Panc1 (cell line): ENCODE data around the gene SLC41A3. TPM values are rescaled to one million over a fixed set of nuclear protein-coding genes. Genes with fewer than 3 reads are reported as not detected.

Experiments
- ATAC-seq: fragments of 200-7000 bp; cut with Tn5 transposase; 2 replicates; pipeline ENCODE4 v1.9.1; 2020; ENCODE audit warnings: mild to moderate bottlenecking, moderate library complexity
- BruUV-seq: library from RNA; stranded (reverse); fragments of 400-500 nt; replicated peaks from 2 replicates; lab custom pipeline; 2021; lab: Mats Ljungman, UMichigan
- CTCF ChIA-PET: fragments of 300-600 bp; sonication (Branson Sonifier 250); formaldehyde crosslinking; loops from one replicate; lab custom pipeline; 2022; ENCODE audit warnings: antibody characterized with exemption; lab: Charles Lee
- POLR2A ChIA-PET: fragments of 300-600 bp; sonication (Branson Sonifier 250); formaldehyde crosslinking; loops from one replicate; lab custom pipeline; 2022; ENCODE audit warnings: antibody characterized with exemption; lab: Charles Lee
- DNase-seq: peaks from one replicate; pipeline ENCODE4 v3.0.0-alpha.2; 2010; ENCODE audit warnings: low read depth, low spot score
- H3K27ac ChIP-seq: 2 replicates; pipeline ENCODE4 v1.5.1; 2011; ENCODE audit warnings: mild to moderate bottlenecking, low read length, inconsistent platforms
- H3K27me3 ChIP-seq: fragments of 200-500 bp; sonication (Bioruptor generic); 2 replicates; pipeline ENCODE4 v1.6.0; 2014; ENCODE audit warnings: low read length, inconsistent platforms; ENCODE audit not compliant: control insufficient read depth, insufficient read depth
- H3K36me3 ChIP-seq: fragments of 200-500 bp; sonication (Bioruptor generic); 2 replicates; pipeline ENCODE4 v1.5.1; 2014; ENCODE audit warnings: inconsistent platforms, mild to moderate bottlenecking, low read length, moderate library complexity; ENCODE audit not compliant: control insufficient read depth, insufficient read depth
- H3K4me1 ChIP-seq: 2 replicates; pipeline ENCODE4 v1.5.1; 2011; ENCODE audit warnings: inconsistent platforms, mild to moderate bottlenecking, low read length, moderate library complexity; ENCODE audit not compliant: control insufficient read depth, insufficient read depth
- H3K4me3 ChIP-seq, 2 experiments: 2 replicates each; pipeline ENCODE4 v1.5.1; 2011 to 2012; ENCODE audit warnings: low read depth in 2 of 2, low read length in 2 of 2, mild to moderate bottlenecking in 2 of 2, inconsistent platforms in 1 of 2, moderate library complexity in 1 of 2
- H3K9me3 ChIP-seq: fragments of 200-500 bp; sonication (Bioruptor generic); 2 replicates; pipeline ENCODE4 v1.5.1; 2014; ENCODE audit warnings: low read depth, mild to moderate bottlenecking, inconsistent platforms, low read length, moderate library complexity; ENCODE audit not compliant: control insufficient read depth, insufficient read depth
- CTCF ChIP-seq: fragments of 450-650 bp; IDR thresholded peaks from 2 replicates; pipeline ENCODE4 v1.5.1; 2017; ENCODE audit warnings: mild to moderate bottlenecking
- POLR2AphosphoS5 ChIP-seq: IDR thresholded peaks from 2 replicates; pipeline ENCODE4 v1.6.1; 2012; ENCODE audit warnings: mild to moderate bottlenecking, low read depth, low read length, moderate library complexity
- REST ChIP-seq, 2 experiments: IDR thresholded peaks; 2 replicates each; pipeline ENCODE4 v1.6.1; 2011 to 2012; ENCODE audit warnings: low read depth in 2 of 2, control low read depth in 1 of 2, low read length in 1 of 2, mild to moderate bottlenecking in 1 of 2, moderate library complexity in 1 of 2; ENCODE audit not compliant: insufficient read depth in 1 of 2
- SIN3A ChIP-seq: IDR thresholded peaks from 2 replicates; pipeline ENCODE4 v1.6.1; 2012; ENCODE audit warnings: low read depth, mild to moderate bottlenecking, low read length, moderate library complexity, borderline replicate concordance; ENCODE audit not compliant: insufficient read depth
- TCF7L2 ChIP-seq: IDR thresholded peaks from 2 replicates; pipeline ENCODE4 v1.6.1; 2011; ENCODE audit warnings: mild to moderate bottlenecking, low read depth, low read length, inconsistent platforms
- in situ Hi-C: cut with HindIII; loops from 2 replicates; pipeline ENCODE4 v1.10.0; 2016; ENCODE audit warnings: low sequenced_read_pairs, low pct_unique_long_range_greater_than_20kb
- intact Hi-C: fragments of 100-400 bp; cut with micrococcal nuclease; formaldehyde crosslinking; loops from one replicate; pipeline ENCODE4 v1.10.0; 2022; ENCODE audit not compliant: unreplicated experiment
- total RNA-seq: library from RNA; stranded (reverse); gene quantifications from one replicate; pipeline ENCODE4 v1.2.1, GENCODE V29; 2021; ENCODE audit not compliant: unreplicated experiment

SLC41A3 gene
- total RNA-seq, 1 experiment from 2014 or later, result 39.0 TPM

- in situ Hi-C loops, result no loop called here
- POLR2A ChIA-PET, result no interaction called here
- Histone ChIP-seq H3K4me1 (peaks cover 17% of the 10 kb centered on the region), H3K27me3 (no peaks in the 10 kb centered on the region), H3K36me3 (no peaks in the 10 kb centered on the region), H3K4me3 (peak overlapping the region in 1 of 2 experiments; percentile 59; a peak in 2 of 4 replicates), H3K27ac (peak overlapping the region; percentile 83), H3K9me3 (peaks cover 11% of the 10 kb centered on the region; the same call in 1 of the 2 replicates)
- BruUV-seq, result TSS peak; percentile 72
- TF ChIP-seq SIN3A, result no peak
- no peak for TF ChIP-seq REST (IDR thresholded peaks at IDR 0.05; ENCODE audit: insufficient read depth in 1 of 2, low read depth in 2 of 2, low read length in 1 of 2)
- no peak for TF ChIP-seq CTCF
- no peak for TF ChIP-seq TCF7L2
- TF ChIP-seq POLR2AphosphoS5, result no peak
- DNase-seq (no peak), ATAC-seq (no peak)
- intact Hi-C loops, result no loop called here
- CTCF ChIA-PET, result no interaction called here
These were observed 1.4 kb downstream of the SLC41A3 start for GRCh38 chr3:126082362-126083137.

GRCh38 chr3:126081618-126082361 is 2.1 kb downstream of the SLC41A3 start:
- Histone ChIP-seq H3K4me3 (no peak overlapping the region), H3K36me3 (no peaks in the 10 kb centered on the region), H3K4me1 (peaks cover 17% of the 10 kb centered on the region), H3K9me3 (peaks cover 4% of the 10 kb centered on the region; the same call in 1 of the 2 replicates), H3K27me3 (no peaks in the 10 kb centered on the region), H3K27ac (no peak overlapping the region)
- DNase-seq, result peak; percentile 22
- in situ Hi-C loops, result no loop called here
- BruUV-seq, result no TSS peak
- peak; percentile 35; the same call in 1 of the 2 replicates for ATAC-seq
- ChIA-PET POLR2A (no interaction called here), CTCF (no interaction called here)
- intact Hi-C loops, result no loop called here
- TF ChIP-seq REST (IDR thresholded peaks at IDR 0.05; ENCODE audit: insufficient read depth in 1 of 2, low read depth in 2 of 2, low read length in 1 of 2) (no peak), CTCF (peak; percentile 72)
